A549 (cell line): Measurements from ENCODE around the gene SRGAP3.

Experiments used
- BHLHE40 ChIP-seq: IDR thresholded peaks from 2 replicates; pipeline ENCODE4 v1.6.1; 2012; ENCODE audit warnings: low read depth, low read length, inconsistent platforms
- CTCF ChIP-seq: fragments of >200 bp; sonication (Bioruptor Twin); formaldehyde crosslinking; IDR thresholded peaks from 3 replicates; pipeline ENCODE4 v1.5.1; 2016
- JUNB ChIP-seq: fragments of >200 bp; sonication (Bioruptor Twin); formaldehyde crosslinking; IDR thresholded peaks from 2 replicates; pipeline ENCODE4 v1.6.1; 2016
- MAX ChIP-seq: IDR thresholded peaks from 2 replicates; pipeline ENCODE4 v1.6.1; 2012
- POLR2A ChIP-seq: IDR thresholded peaks from 2 replicates; pipeline ENCODE4 v1.6.1; 2012; ENCODE audit warnings: mild to moderate bottlenecking, low read length
- USF2 ChIP-seq: fragments of 450-650 bp; IDR thresholded peaks from 2 replicates; pipeline ENCODE4 v1.6.1; 2014; ENCODE audit warnings: antibody characterized with exemption
- ZFP36 ChIP-seq: fragments of 450-650 bp; IDR thresholded peaks from 2 replicates; pipeline ENCODE4 v1.6.1; 2014; ENCODE audit warnings: borderline replicate concordance; ENCODE audit not compliant: partially characterized antibody

- no peak for TF ChIP-seq CTCF
- no peak for TF ChIP-seq BHLHE40
- TF ChIP-seq ZFP36 = no peak
- no peak for TF ChIP-seq POLR2A
- no peak for TF ChIP-seq USF2
- no peak for TF ChIP-seq JUNB
- no peak for TF ChIP-seq MAX
These were observed 28.6 kb upstream of the SRGAP3 start for GRCh38 chr3:9278085-9278484.
